Small intestine (tissue), 7 donors: ENCODE results near the gene CFAP65. TPM values are rescaled to one million over a fixed set of nuclear protein-coding genes. Genes with fewer than 3 reads are reported as not detected.

Experiments
- DNase-seq, 2 donors: peaks; one replicate each; pipeline versions ENCODE4 v3.0.0 to v3.0.0-alpha.2; 2013
- FAIRE-seq: peaks from 2 replicates; lab custom pipeline; 2012; peaks lifted over from hg19 to GRCh38; lab: Jason Lieb, UNC
- H3K27ac ChIP-seq, 3 donors: one replicate each; pipeline ENCODE4 v1.5.1; 2013; ENCODE audit warnings: low read length in 2 of 3, mild to moderate bottlenecking in 2 of 3, control low read depth in 1 of 3, inconsistent platforms in 1 of 3, low read depth in 1 of 3, moderate library complexity in 1 of 3
- H3K27me3 ChIP-seq, 3 donors: one replicate each; pipeline ENCODE4 v1.6.1; 2013; ENCODE audit warnings: low read length in 3 of 3, inconsistent platforms in 1 of 3; ENCODE audit not compliant: control insufficient read depth in 3 of 3, insufficient read depth in 3 of 3
- H3K36me3 ChIP-seq, 3 donors: one replicate each; pipeline ENCODE4 v1.6.1; 2013; ENCODE audit warnings: low read length in 3 of 3, inconsistent platforms in 1 of 3, low read depth in 1 of 3, mild to moderate bottlenecking in 1 of 3, moderate library complexity in 1 of 3; ENCODE audit not compliant: control insufficient read depth in 3 of 3, insufficient read depth in 2 of 3
- H3K4me1 ChIP-seq, 3 donors: one replicate each; pipeline ENCODE4 v1.6.1; 2013; ENCODE audit warnings: low read length in 2 of 3, inconsistent platforms in 1 of 3, low read depth in 1 of 3, mild to moderate bottlenecking in 1 of 3, moderate library complexity in 1 of 3; ENCODE audit not compliant: control insufficient read depth in 3 of 3, insufficient read depth in 2 of 3
- H3K4me3 ChIP-seq, 3 donors: one replicate each; pipeline ENCODE4 v1.5.1; 2013; ENCODE audit warnings: low read length in 3 of 3, control low read depth in 1 of 3, inconsistent platforms in 1 of 3, low read depth in 1 of 3, mild to moderate bottlenecking in 1 of 3, moderate library complexity in 1 of 3
- H3K9me3 ChIP-seq, 2 donors: one replicate each; pipeline ENCODE4 v1.6.1; 2013; ENCODE audit warnings: low read depth in 1 of 2, low read length in 1 of 2; ENCODE audit not compliant: control insufficient read depth in 2 of 2, insufficient read depth in 1 of 2
- WGBS, 3 donors: extraction: QIAGEN DNeasy Blood & Tissue Kit; methylation state at CpG; one replicate each; pipeline ENCODE4 v1.1.7; 2013; 5-methylcytosine and 5-hydroxymethylcytosine counted together
- polyA plus RNA-seq, 4 donors: library from polyadenylated mRNA; stranded (reverse) in 3 of 4; unstranded in 1 of 4; fragments of 200-250 nt in 3 of 4; fragments of 120-200 nt in 1 of 4; gene quantifications; one replicate each; pipeline versions ENCODE4 v1.2.1 to v1.2.3, GENCODE V29; 2013
- donor health status: healthy with polysubstance abuse.
- donor health status: control.
- donor health status: control.
- donor health status: Bipolar disorder and iron deficiency.
- donor health status: healthy.

CFAP65 gene
- polyA plus RNA-seq, 4 donors, result 0.06 to 4.3 (median 1.1) TPM; not detected in 1

- Histone ChIP-seq H3K4me1 (peaks cover 0 to 23% (median 4%) of the 10 kb centered on the region in 3 donors), H3K27ac (peak within 1 kb of the TSS in 1 of 3 donors; percentile 9), H3K36me3 (no peaks in the 10 kb centered on the region), H3K9me3 (peaks cover 0 to 2% of the 10 kb centered on the region in 2 donors), H3K4me3 (peak within 1 kb of the TSS in 1 of 3 donors; percentile 6), H3K27me3 (peaks cover 11 to 96% (median 67%) of the 10 kb centered on the region in 3 donors)
- whole genome bisulfite sequencing, 3 donors, result 1% methylated on average over 14 to 32 of the region's 32 CpGs
- no peak for FAIRE-seq
- DNase-seq, result no peak
Observed at GRCh38 chr2:218985021-218985324, 56.3 kb downstream of the CFAP65 start, which contains the start of gene FEV. Gene FEV, minus strand, starts transcription at chr2:218985184. Its CDS starts 109 bp downstream, at chr2:218985075.

GRCh38 chr2:218984239-218985020 is 56.9 kb downstream of the CFAP65 start:
- H3K36me3 ChIP-seq, result no peaks in the 10 kb centered on the region
- peak in 1 of 2 donors; percentile 40 for DNase-seq
- peaks cover 0 to 23% (median 4%) of the 10 kb centered on the region in 3 donors for H3K4me1 ChIP-seq
- peak overlapping the region in 1 of 3 donors; percentile 9 for H3K27ac ChIP-seq
- no peak for FAIRE-seq
- 1 to 2% (median 1%) methylated on average over 46 to 50 of the region's 50 CpGs for WGBS, 3 donors
- H3K27me3 ChIP-seq, result peaks cover 11 to 96% (median 67%) of the 10 kb centered on the region in 3 donors
- peaks cover 0 to 2% of the 10 kb centered on the region in 2 donors for H3K9me3 ChIP-seq
- H3K4me3 ChIP-seq, result peak overlapping the region in 1 of 3 donors; percentile 4

GRCh38 chr2:218983934-218984238 is 57.4 kb downstream of the CFAP65 start:
- 12 to 13% (median 12%) methylated on average over 10 of the region's 10 CpGs for WGBS, 3 donors
- FAIRE-seq (no peak), DNase-seq (no peak)
- Histone ChIP-seq H3K27me3 (peaks cover 11 to 95% (median 61%) of the 10 kb centered on the region in 3 donors), H3K4me1 (peaks cover 0 to 23% (median 4%) of the 10 kb centered on the region in 3 donors), H3K36me3 (no peaks in the 10 kb centered on the region), H3K9me3 (peaks cover 0 to 2% of the 10 kb centered on the region in 2 donors), H3K4me3 (peak overlapping the region in 1 of 3 donors; percentile 6), H3K27ac (peak overlapping the region in 1 of 3 donors; percentile 0)

GRCh38 chr2:218983263-218983933 is 57.9 kb downstream of the CFAP65 start:
- Histone ChIP-seq H3K4me1 (peaks cover 0 to 23% (median 4%) of the 10 kb centered on the region in 3 donors), H3K27ac (peak overlapping the region in 1 of 3 donors; percentile 0), H3K27me3 (peaks cover 11 to 95% (median 60%) of the 10 kb centered on the region in 3 donors), H3K9me3 (peaks cover 0 to 2% of the 10 kb centered on the region in 2 donors), H3K36me3 (no peaks in the 10 kb centered on the region), H3K4me3 (peak overlapping the region in 1 of 3 donors; percentile 6)
- FAIRE-seq (no peak), DNase-seq (no peak)
- WGBS, 3 donors, result 5 to 8% (median 7%) methylated on average over 23 of the region's 23 CpGs

- no peaks in the 10 kb centered on the region for H3K36me3 ChIP-seq
- DNase-seq, result no peak
- no peak overlapping the region for H3K4me3 ChIP-seq
- peaks cover 0 to 2% of the 10 kb centered on the region in 2 donors for H3K9me3 ChIP-seq
- H3K27ac ChIP-seq, result no peak overlapping the region
- 8 to 15% (median 12%) methylated on average over 27 to 28 of the region's 28 CpGs for WGBS, 3 donors
- peaks cover 0 to 23% (median 4%) of the 10 kb centered on the region in 3 donors for H3K4me1 ChIP-seq
- no peak for FAIRE-seq
- H3K27me3 ChIP-seq, result peaks cover 11 to 94% (median 63%) of the 10 kb centered on the region in 3 donors
Observed at GRCh38 chr2:218982586-218983262, 58.6 kb downstream of the CFAP65 start.

GRCh38 chr2:218981881-218982585 is 59.3 kb downstream of the CFAP65 start:
- DNase-seq, result peak; percentile 60 to 70
- Histone ChIP-seq H3K4me3 (peak overlapping the region in 1 of 3 donors; percentile 29), H3K27ac (no peak overlapping the region), H3K9me3 (peaks cover 0 to 2% of the 10 kb centered on the region in 2 donors), H3K36me3 (no peaks in the 10 kb centered on the region), H3K4me1 (peaks cover 0 to 23% (median 4%) of the 10 kb centered on the region in 3 donors), H3K27me3 (peaks cover 11 to 94% (median 59%) of the 10 kb centered on the region in 3 donors)
- WGBS, 3 donors, result 1 to 2% (median 1%) methylated on average over 60 to 69 of the region's 69 CpGs
- FAIRE-seq, result no peak

- Histone ChIP-seq H3K36me3 (no peaks in the 10 kb centered on the region), H3K27ac (no peak overlapping the region), H3K9me3 (peaks cover 0 to 2% of the 10 kb centered on the region in 2 donors), H3K27me3 (peaks cover 11 to 94% (median 55%) of the 10 kb centered on the region in 3 donors), H3K4me1 (peaks cover 4 to 23% (median 4%) of the 10 kb centered on the region in 3 donors), H3K4me3 (peak overlapping the region in 1 of 3 donors; percentile 29)
- FAIRE-seq, result no peak
- 1 to 2% (median 2%) methylated on average over 29 to 46 of the region's 46 CpGs for WGBS, 3 donors
- DNase-seq, result no peak
Observed at GRCh38 chr2:218981390-218981880, 59.9 kb downstream of the CFAP65 start.
